DND-41 (cell line): ENCODE measurements around the gene CDH23.

Experiments used
- CTCF ChIP-seq: IDR thresholded peaks from 2 replicates; pipeline ENCODE4 v1.5.1; 2012; ENCODE audit warnings: borderline replicate concordance, low read length, moderate library complexity, mild to moderate bottlenecking; ENCODE audit not compliant: poor library complexity, severe bottlenecking; ENCODE audit errors: extremely low read depth
- EZH2 ChIP-seq: IDR thresholded peaks from 3 replicates; pipeline ENCODE4 v1.6.1; 2012; ENCODE audit warnings: borderline replicate concordance, low read depth, mild to moderate bottlenecking, moderate library complexity, low read length, inconsistent platforms; ENCODE audit not compliant: severe bottlenecking

GRCh38 chr10:71545001-71545400 lies 148.3 kb downstream of the CDH23 start:
- TF ChIP-seq CTCF (no peak), EZH2 (no peak)
